SIG-M5 treated with dmso at 0.1 percent for 504 hours (cell line): ENCODE data around the gene SLC16A8.

Experiments used
- DNase-seq: peaks from one replicate; lab custom pipeline; 2025; ENCODE audit not compliant: unreplicated experiment; lab: John Stamatoyannopoulos, UW

SLC16A8 gene

DNA sequence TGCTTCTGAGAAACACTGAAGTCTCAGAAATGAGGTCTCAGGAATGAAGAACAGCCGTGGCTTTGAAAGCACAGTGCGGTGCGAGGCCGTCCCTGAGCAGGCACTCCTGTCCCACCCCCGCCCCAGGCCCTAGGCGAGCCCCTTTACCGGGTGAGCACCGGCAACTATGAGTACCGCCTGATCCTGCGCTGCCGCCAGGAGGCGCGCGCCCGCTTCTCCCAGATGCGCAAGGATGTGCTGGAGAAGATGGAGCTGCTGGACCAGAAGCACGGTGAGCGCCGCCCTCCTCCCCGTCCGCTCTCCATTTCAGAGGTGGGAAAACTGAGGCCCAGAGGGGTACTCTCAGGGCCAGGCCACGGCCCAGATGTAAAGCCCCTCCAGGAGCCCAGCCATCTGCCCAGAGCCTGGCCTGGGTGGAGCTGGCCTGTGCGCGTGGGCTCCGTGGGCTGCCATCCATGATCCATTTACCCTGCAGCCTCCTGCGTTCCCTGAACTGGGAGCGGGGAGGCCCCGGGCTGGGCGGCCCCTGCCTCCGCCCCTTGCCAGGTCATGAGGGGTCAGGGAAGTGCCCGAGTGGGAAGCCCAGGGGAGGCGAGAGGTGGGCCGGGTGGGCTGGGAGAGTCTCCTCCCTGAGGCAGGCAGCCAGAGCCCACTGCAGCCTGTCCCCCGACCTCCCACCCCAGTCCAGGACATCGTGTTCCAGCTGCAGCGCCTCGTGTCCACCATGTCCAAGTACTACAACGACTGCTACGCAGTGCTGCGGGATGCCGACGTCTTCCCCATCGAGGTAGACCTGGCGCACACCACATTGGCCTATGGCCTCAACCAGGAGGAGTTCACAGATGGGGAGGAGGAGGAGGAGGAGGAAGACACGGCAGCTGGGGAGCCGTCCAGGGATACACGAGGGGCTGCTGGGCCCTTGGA lies 9.5 kb downstream of the SLC16A8 start:
- no peak for DNase-seq

DNA sequence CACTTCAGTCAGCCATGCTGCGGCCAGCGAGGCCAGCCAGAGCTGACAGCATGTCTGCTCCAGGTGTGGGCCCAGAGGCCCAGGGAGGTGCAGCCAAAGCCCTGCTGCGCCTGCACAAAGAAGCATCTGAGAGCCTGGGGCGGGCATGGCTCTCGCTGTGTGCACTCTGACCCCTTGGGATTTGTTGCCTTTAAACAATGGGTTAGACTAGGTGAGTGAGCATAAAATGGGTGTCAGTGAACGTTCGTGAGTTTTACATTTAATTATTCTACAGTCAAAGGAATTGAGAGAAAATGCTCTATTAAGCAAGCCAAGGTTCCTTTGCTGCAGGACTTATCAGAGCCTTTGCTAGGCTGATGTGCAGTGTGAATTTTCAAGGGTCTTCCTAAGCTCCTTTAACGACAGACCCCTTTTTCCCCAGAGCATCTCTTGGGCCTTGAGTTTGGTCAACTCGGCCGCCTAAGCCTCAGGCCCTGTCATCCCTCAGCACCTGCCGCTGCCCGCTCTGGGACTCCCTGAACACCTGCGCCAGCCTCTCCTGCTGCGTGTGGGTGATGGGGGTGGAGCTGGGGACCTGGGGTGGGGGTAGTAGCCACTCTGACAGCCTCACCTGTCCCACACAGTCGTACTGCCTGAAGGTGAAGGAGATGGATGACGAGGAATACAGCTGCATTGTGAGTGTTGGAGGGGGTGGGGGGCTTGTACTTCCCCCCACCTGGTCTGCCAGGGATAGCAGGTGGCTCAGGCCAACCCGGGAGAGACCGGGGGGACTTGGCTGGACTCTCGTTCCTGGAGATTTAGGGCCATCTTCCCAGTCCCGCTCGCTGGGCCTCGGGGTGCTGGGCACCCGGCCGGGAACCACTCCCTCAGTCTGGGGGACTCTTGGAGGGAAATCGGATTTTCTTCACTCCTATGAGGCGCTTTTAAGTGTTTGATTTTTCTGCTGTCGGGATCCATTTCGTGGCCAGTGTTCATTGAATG lies 10.5 kb downstream of the SLC16A8 start:
- no peak for DNase-seq

GRCh38 chr22:38072322-38073149 lies 11.4 kb downstream of the SLC16A8 start:
- no peak for DNase-seq

- DNase-seq = no peak
Observed at GRCh38 chr22:38071421-38072321, 12.3 kb downstream of the SLC16A8 start.

GRCh38 chr22:38070250-38070921 lies 13.6 kb downstream of the SLC16A8 start:
- DNase-seq = no peak

DNA sequence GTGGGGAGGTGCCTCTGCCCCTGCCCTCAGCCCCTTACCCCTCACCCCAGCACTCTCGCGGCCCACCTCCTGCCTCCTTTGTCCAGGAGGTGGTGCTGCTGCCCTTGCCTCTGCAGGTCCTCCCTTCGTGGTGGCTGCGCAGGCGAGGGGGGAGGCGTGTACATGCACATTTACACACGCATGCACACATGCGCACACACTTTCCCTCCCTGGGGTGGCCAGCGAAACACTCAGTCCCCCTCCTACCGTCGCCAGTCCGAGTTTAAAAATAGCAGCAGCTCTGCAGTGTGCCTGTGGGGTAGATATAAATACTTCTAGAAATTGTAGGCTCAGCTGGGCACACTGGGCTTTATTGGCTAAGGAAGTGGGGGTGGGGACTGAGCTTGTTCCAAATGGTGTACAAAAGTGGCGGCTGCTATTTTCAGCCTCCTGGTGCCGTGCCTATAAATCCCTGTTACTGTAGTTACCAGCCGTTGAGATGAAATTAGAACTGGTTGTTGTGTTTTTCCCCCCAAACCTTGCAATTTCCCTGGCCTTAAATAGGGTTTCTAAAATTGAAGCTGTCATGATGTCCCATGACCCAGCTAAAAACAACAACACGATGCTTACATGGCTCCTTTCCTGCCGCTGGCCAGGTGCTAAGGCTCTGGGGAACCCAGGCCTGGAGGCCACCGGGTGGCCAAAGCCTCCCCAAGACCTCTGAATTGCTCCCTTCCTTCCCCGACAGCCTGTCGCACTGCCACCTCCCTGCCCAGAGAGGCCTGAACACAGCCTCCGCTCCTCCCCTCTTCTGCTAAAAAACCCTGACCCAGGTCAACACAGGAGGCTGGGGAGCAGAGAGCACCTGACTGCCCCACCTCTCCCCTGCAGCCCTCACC lies 14.4 kb downstream of the SLC16A8 start:
- DNase-seq = peak; percentile 16

DNA sequence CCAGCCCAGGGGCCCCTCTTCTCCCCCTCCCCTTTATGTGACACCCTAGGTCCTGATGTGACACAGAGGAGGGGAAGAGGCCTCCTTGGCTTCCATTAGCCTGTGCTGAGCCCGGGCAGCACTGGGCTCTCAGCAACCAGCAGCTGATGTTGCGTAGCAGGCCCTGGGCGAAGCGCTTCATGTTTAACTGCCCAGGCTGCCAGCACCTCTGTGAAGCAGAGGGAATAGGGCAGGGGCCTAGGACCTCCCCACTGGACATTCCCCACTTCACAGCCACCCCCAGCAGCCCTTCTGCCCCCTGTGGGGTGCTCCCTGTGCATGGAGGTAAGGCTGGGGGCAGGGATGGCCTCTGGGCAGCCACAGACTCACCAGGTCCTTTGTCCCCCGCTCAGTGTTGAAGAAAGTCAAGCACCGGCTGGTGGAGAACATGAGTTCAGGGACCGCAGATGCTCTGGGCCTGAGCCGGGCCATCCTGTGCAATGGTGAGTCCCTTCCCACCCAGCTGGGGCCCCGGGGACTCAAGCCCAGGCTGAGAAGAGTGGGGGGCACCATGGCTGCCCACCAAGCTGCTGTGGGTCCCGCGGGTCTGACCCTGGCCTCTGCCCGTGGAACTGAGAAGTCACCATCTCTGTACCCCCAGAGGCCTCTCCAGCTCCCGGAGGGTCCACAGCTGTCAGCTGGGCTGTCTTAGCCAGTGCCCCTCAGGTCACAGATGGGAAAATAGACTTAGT lies 15.2 kb downstream of the SLC16A8 start:
- no peak for DNase-seq

DNA sequence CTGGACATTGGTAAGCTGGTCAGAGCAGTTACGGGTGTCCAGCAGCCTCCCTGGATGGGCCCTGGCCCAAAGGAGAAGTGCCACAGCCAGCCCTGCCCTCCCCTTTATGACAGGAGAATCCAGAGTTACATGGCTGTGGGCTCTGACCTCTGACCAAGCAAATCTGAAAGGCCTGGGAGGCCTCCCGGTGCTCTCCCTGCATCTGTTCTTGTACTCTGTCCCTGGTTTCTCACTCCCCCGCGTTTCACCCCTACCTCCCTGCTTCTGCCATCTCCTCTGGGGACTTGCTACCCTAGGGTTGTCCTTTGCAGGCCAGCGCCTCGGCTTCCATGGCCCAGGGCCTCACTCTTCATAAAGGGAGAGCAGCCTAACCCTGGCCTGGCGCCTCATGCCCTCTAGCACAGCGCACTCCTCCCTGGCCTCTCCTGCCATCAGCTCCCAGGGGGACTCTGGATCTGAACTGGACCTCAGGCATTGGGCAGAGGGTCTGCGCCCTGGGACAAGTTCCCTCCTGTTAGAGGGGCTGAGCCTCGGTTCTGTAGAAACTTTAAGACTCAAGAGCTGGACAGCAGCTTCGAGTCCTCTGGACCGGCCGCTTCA lies 16.1 kb downstream of the SLC16A8 start:
- DNase-seq = no peak

- DNase-seq = no peak
Observed at GRCh38 chr22:38067028-38067415, 17.0 kb downstream of the SLC16A8 start.

DNA sequence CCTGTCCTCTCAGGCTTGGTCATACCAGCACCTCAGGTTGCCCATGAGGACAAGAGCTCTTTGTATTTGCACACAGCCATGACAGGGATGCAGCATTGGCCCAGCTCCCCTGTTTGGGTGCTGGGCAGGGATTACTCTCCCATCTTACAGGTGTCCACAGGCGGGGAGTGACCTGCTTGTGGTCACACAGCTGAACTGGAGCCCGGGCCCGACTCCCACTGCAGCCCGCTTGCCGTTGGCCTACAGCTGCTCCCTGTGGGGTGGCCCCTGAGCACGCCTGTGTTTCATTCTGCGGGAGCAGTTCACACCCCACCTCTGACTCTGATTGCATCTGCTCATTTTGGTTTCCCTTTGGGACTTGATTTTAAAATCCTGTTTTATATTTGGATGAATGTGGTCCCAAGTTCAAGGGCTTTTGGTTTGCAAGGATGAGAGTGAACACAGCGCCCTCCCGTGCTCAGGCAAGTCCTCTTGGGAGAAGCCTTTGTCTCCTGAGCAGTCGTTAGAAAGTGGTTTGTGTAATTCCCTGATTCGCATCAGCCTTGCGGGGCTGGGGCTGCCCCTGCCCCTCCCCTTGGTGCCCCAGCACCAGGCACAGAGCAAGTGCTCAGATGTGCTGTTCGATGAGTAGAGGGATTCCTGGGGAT lies 17.5 kb downstream of the SLC16A8 start:
- DNase-seq = no peak

GRCh38 chr22:38065539-38065938 lies 18.4 kb downstream of the SLC16A8 start:
- no peak for DNase-seq

GRCh38 chr22:38062791-38063190 lies 21.2 kb downstream of the SLC16A8 start:
- peak; percentile 37 for DNase-seq

GRCh38 chr22:38056969-38057891 lies 26.8 kb downstream of the SLC16A8 start, which contains the start of gene PICK1:
Gene PICK1, plus strand, starts transcription at chr22:38057404. Its CDS starts 406 bp downstream, at chr22:38057810.
- DNase-seq = peak; percentile 55

DNA sequence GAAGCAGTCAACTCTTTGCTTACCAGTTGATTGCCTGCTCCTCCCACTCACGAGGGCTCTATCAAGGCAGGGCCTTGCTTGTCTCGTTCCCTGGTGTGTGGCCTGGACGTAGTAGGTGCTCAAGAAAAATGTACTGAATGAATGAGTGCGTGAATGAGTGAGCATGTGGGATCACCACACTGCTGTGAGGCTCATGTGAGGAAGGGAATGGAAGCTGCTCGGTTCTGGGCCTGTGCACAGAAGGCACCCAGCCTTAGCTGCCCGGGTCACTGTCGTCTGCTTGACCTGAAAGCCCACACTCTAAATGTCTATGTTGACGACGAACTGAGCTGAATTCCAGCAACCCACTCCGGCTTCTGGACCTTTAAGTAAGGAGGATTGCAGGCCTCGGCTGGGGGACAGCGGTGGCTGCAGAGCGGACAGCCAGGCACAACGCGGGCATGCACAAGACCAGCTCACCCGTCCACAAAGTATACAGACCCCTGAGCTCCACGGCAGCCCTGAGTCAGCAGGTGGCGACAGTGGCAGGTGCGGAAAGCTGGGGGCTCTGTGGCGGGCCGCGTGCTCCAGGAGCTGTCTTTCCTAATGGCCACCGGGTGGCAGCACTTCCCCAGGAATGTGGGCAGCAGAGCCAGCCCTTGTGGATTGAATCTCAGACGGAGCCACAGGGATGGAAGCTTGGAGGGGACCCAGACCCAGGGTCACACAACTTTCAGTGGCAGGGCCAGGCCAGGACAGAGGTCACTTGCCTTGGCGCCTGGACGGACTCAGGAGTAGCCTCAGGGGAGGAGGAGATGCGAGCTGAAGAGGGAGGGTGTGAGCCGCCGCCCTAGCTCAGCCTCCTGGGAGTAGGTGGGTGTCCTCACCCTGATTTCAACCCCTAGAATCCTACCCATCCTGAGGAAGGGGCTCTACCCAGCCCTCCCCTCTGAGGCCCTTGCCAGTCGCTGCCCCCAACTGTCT lies 31.8 kb downstream of the SLC16A8 start:
- DNase-seq = peak; percentile 69
